ENCODE data around the gene DSCAML1. TPM values are rescaled to one million over a fixed set of nuclear protein-coding genes. Genes with fewer than 3 reads are reported as not detected.

DSCAML1 gene
- total and polyA plus RNA-seq, 2 of the 8 experiments (the other 6 are each of a cell fraction or from before 2014, with no cell fraction given) = 0.19 to 0.24 TPM

GRCh38 chr11:117629891-117630538, 167.0 kb downstream of the DSCAML1 start:
- no peak overlapping the region for H2BK5ac ChIP-seq (ENCODE audit: low read depth, low read length)
- no peaks in the 10 kb centered on the region for H3K4me1 ChIP-seq (replicated peaks in 1 of 4; ENCODE audit: control insufficient read depth in 3 of 4, insufficient read depth in 4 of 4, low read length in 3 of 4)
- no peak overlapping the region for H3K56ac ChIP-seq (replicated peaks; ENCODE audit: insufficient read length, low read depth, low read length)
- 84% methylated on average over 9 of the region's 9 CpGs; no CpG with 5 or more reads in 1 of the 2 experiments for WGBS, 2 experiments (ENCODE audit: extremely low coverage in 1 of 2, insufficient coverage in 1 of 2, insufficient read length in 1 of 2, insufficient replicate concordance in 2 of 2, low coverage in 1 of 2, low lambda C conversion rate in 2 of 2, missing lambda C conversion rate in 1 of 2)
- H4K20me1 ChIP-seq (replicated peaks in 1 of 2; ENCODE audit: control insufficient read depth in 1 of 2, insufficient read depth in 2 of 2, low read length in 2 of 2) = no peaks in the 10 kb centered on the region
- no peak for FAIRE-seq
- H3K27me3 ChIP-seq (replicated peaks in 1 of 4; ENCODE audit: control insufficient read depth in 3 of 4, extremely low read depth in 1 of 4, insufficient read depth in 3 of 4, low read length in 3 of 4) = no peaks in the 10 kb centered on the region
- no peak overlapping the region for H2BK12ac ChIP-seq (ENCODE audit: low read depth, low read length)
- H3K14ac ChIP-seq (ENCODE audit: insufficient read length) = no peak overlapping the region
- no peaks in the 10 kb centered on the region for H3K36me3 ChIP-seq (ENCODE audit: control insufficient read depth in 2 of 4, insufficient read depth in 4 of 4, low read length in 3 of 4)
- no peak overlapping the region for H3K18ac ChIP-seq (ENCODE audit: extremely low read depth, low read length)
- H3K4me2 ChIP-seq (ENCODE audit: insufficient read depth in 1 of 2, low read depth in 2 of 2, low read length in 2 of 2) = no peak overlapping the region
- no peaks in the 10 kb centered on the region for H3K23me2 ChIP-seq (ENCODE audit: low read depth, low read length)
- peak; percentile 50; the same call in 1 of the 2 replicates for TF ChIP-seq E2F6 (IDR thresholded peaks at IDR 0.05)
- no peak for TF ChIP-seq HDAC2 (IDR thresholded peaks at IDR 0.05; ENCODE audit: borderline replicate concordance in 1 of 2, low read depth in 2 of 2, low read length in 2 of 2)
- peak; percentile 69 for TF ChIP-seq MAX (IDR thresholded peaks at IDR 0.05)
- H4K8ac ChIP-seq (ENCODE audit: extremely low read depth, insufficient read depth, low read length) = no peak overlapping the region
- ChIA-PET POLR2A (ENCODE audit: partially characterized antibody) (no interaction called here), CTCF (ENCODE audit: partially characterized antibody) (interaction anchor here (1.4 to 2.3 kb wide), 5 partner anchors 11 to 203 kb away, joined by 3 to 12 read pairs (median 6); no protein-coding TSS in a partner anchor)
- no peak overlapping the region; the same call in 1 of the 2 replicates for H2AK5ac ChIP-seq (ENCODE audit: low read depth, low read length)
- H3K4me3 ChIP-seq (ENCODE audit: extremely low read depth in 1 of 4, insufficient read depth in 2 of 4, low read depth in 3 of 4, low read length in 4 of 4) = no peak overlapping the region
- no peak overlapping the region for H2BK20ac ChIP-seq (ENCODE audit: low read length)
- H4K5ac ChIP-seq (ENCODE audit: insufficient read length, low read depth, low read length) = no peak overlapping the region
- no peaks in the 10 kb centered on the region for H3K79me2 ChIP-seq (ENCODE audit: control insufficient read depth in 1 of 2, insufficient read depth in 2 of 2, low read length in 2 of 2)
- H3K79me1 ChIP-seq (ENCODE audit: low read depth, low read length) = no peaks in the 10 kb centered on the region
- no peak overlapping the region for H3K27ac ChIP-seq (ENCODE audit: low read depth, low read length)
- no peak overlapping the region for H3K23ac ChIP-seq (ENCODE audit: insufficient read length)
- H2BK15ac ChIP-seq (ENCODE audit: low read length) = no peak overlapping the region
- H2AFZ ChIP-seq (ENCODE audit: low read length) = no peak overlapping the region
- no peak overlapping the region for H4K91ac ChIP-seq (replicated peaks; ENCODE audit: insufficient read length, low read length)
- H3K4ac ChIP-seq (replicated peaks; ENCODE audit: insufficient read length, low read depth, low read length) = no peak overlapping the region
- DNase-seq (ENCODE audit: low read depth in 1 of 2, low spot score in 2 of 2) = no peak
- H3K9ac ChIP-seq (replicated peaks in 1 of 4; ENCODE audit: extremely low read depth in 1 of 4, low read depth in 3 of 4, low read length in 3 of 4) = no peak overlapping the region
- no peak overlapping the region for H2BK120ac ChIP-seq (replicated peaks; ENCODE audit: low read depth, low read length)
- H3K9me3 ChIP-seq (ENCODE audit: insufficient read depth in 2 of 2, low read depth in 1 of 2, low read length in 1 of 2) = no peaks in the 10 kb centered on the region

All from H1 (cell line).